ENCODE measurements around the gene PITPNB. TPM values are rescaled to one million over a fixed set of nuclear protein-coding genes. Genes with fewer than 3 reads are reported as not detected.

PITPNB gene
- polyA plus RNA-seq, 1 donor (not counting 4 experiments of a cell fraction or from before 2014, with no cell fraction given), result 81.6 TPM

- Histone ChIP-seq H3K9ac (ENCODE audit: control insufficient read depth, extremely low read depth, insufficient read depth, low read length) (no peak overlapping the region), H3K9me1 (ENCODE audit: control insufficient read depth, extremely low read depth, insufficient read depth, low read length) (peaks cover 3% of the 10 kb centered on the region), H4K20me1 (ENCODE audit: control insufficient read depth, extremely low read depth, insufficient read depth, low read length) (peaks cover 34% of the 10 kb centered on the region), H3K27ac (ENCODE audit: control insufficient read depth, insufficient read depth, low read length) (no peak overlapping the region), H3K4me2 (ENCODE audit: control insufficient read depth, extremely low read depth, insufficient read depth, low read depth, low read length) (no peak overlapping the region), H2AFZ (ENCODE audit: control insufficient read depth, low read length) (no peak overlapping the region), H3K9me3 (ENCODE audit: control insufficient read depth, low read depth, low read length) (no peaks in the 10 kb centered on the region), H3K79me2 (ENCODE audit: control insufficient read depth, insufficient read depth, low read length) (peaks cover 97% of the 10 kb centered on the region), H3K4me3 (ENCODE audit: control insufficient read depth in 2 of 3, extremely low read depth in 1 of 3, insufficient read depth in 2 of 3, low read depth in 1 of 3, low read length in 3 of 3) (no peak overlapping the region), H3K4me1 (ENCODE audit: control insufficient read depth, extremely low read depth, insufficient read depth, low read length) (peaks cover 10% of the 10 kb centered on the region), H3K36me3 (ENCODE audit: control insufficient read depth in 2 of 2, extremely low read depth in 1 of 2, insufficient read depth in 2 of 2, low read length in 2 of 2) (peaks cover 13 to 26% of the 10 kb centered on the region in 2 experiments), H3K27me3 (ENCODE audit: control insufficient read depth, extremely low read depth, insufficient read depth, low read length) (no peaks in the 10 kb centered on the region)
- TF ChIP-seq CTCF (optimal IDR thresholded peaks at IDR 0.05 in 1 of 3, IDR thresholded peaks at IDR 0.05 in 1 of 3, conservative IDR thresholded peaks at IDR 0.05 in 1 of 3; ENCODE audit: extremely low read depth in 1 of 3, insufficient read depth in 2 of 3, low read length in 3 of 3), result no peak
- no peak for TF ChIP-seq EZH2 (IDR thresholded peaks at IDR 0.05; ENCODE audit: low read length)
- dilution Hi-C loops (cut with MboI; ENCODE audit: extremely low pct_ligation_motif_present, low sequenced_read_pairs), result no loop called here
- DNase-seq (ENCODE audit: low read depth, low spot score), result no peak
- FAIRE-seq, result no peak
Measured at GRCh38 chr22:27911330-27911729, 7.7 kb downstream of the PITPNB start.

GRCh38 chr22:27906241-27906640 lies 12.8 kb downstream of the PITPNB start:
- no peak overlapping the region for H3K27ac ChIP-seq (ENCODE audit: control insufficient read depth, insufficient read depth, low read length)
- H3K9me3 ChIP-seq (ENCODE audit: control insufficient read depth, low read depth, low read length), result no peaks in the 10 kb centered on the region
- H2AFZ ChIP-seq (ENCODE audit: control insufficient read depth, low read length), result no peak overlapping the region
- peak; percentile 52 for FAIRE-seq
- H3K9me1 ChIP-seq (ENCODE audit: control insufficient read depth, extremely low read depth, insufficient read depth, low read length), result peaks cover 3% of the 10 kb centered on the region
- H3K9ac ChIP-seq (ENCODE audit: control insufficient read depth, extremely low read depth, insufficient read depth, low read length), result no peak overlapping the region
- peaks cover 96% of the 10 kb centered on the region for H3K79me2 ChIP-seq (ENCODE audit: control insufficient read depth, insufficient read depth, low read length)
- H4K20me1 ChIP-seq (ENCODE audit: control insufficient read depth, extremely low read depth, insufficient read depth, low read length), result peaks cover 8% of the 10 kb centered on the region
- DNase-seq (ENCODE audit: low read depth, low spot score), result no peak
- TF ChIP-seq EZH2 (IDR thresholded peaks at IDR 0.05; ENCODE audit: low read length) (no peak), CTCF (optimal IDR thresholded peaks at IDR 0.05 in 1 of 3, IDR thresholded peaks at IDR 0.05 in 1 of 3, conservative IDR thresholded peaks at IDR 0.05 in 1 of 3; ENCODE audit: extremely low read depth in 1 of 3, insufficient read depth in 2 of 3, low read length in 3 of 3) (no peak)
- no peak overlapping the region for H3K4me3 ChIP-seq (ENCODE audit: control insufficient read depth in 2 of 3, extremely low read depth in 1 of 3, insufficient read depth in 2 of 3, low read depth in 1 of 3, low read length in 3 of 3)
- no peaks in the 10 kb centered on the region for H3K27me3 ChIP-seq (ENCODE audit: control insufficient read depth, extremely low read depth, insufficient read depth, low read length)
- dilution Hi-C loops (cut with MboI; ENCODE audit: extremely low pct_ligation_motif_present, low sequenced_read_pairs), result no loop called here
- H3K36me3 ChIP-seq (ENCODE audit: control insufficient read depth in 2 of 2, extremely low read depth in 1 of 2, insufficient read depth in 2 of 2, low read length in 2 of 2), result peaks cover 12 to 29% of the 10 kb centered on the region in 2 experiments
- no peak overlapping the region for H3K4me2 ChIP-seq (ENCODE audit: control insufficient read depth, extremely low read depth, insufficient read depth, low read depth, low read length)
- H3K4me1 ChIP-seq (ENCODE audit: control insufficient read depth, extremely low read depth, insufficient read depth, low read length), result no peaks in the 10 kb centered on the region

All from keratinocyte (primary cell).